Endothelial cell of umbilical vein (primary cell): ENCODE measurements around the gene ARL6IP6. TPM values are rescaled to one million over a fixed set of nuclear protein-coding genes. Genes with fewer than 3 reads are reported as not detected.

Experiments used
- BruUV-seq: library from RNA; stranded (reverse); fragments of 400-500 nt; replicated peaks from 2 replicates; lab custom pipeline; 2021; lab: Mats Ljungman, UMichigan
- CTCF ChIA-PET: fragments of 300-600, 350-600 bp; sonication (Branson Sonifier 250); formaldehyde crosslinking; loops from one replicate; lab custom pipeline; 2021; ENCODE audit warnings: antibody characterized with exemption, inconsistent platforms; lab: Charles Lee
- POLR2A ChIA-PET: fragments of 300-600, 350-600 bp; sonication (Branson Sonifier 250); formaldehyde crosslinking; loops from one replicate; lab custom pipeline; 2021; ENCODE audit warnings: antibody characterized with exemption, inconsistent platforms; lab: Charles Lee
- DNase-seq: peaks from one replicate; pipeline ENCODE4 v3.0.0-alpha.2; 2011; ENCODE audit warnings: low read depth, low spot score
- FAIRE-seq: peaks from 2 replicates; lab custom pipeline; 2011; peaks lifted over from hg19 to GRCh38; lab: Jason Lieb, UNC
- H2AFZ ChIP-seq: 2 replicates; pipeline ENCODE4 v1.6.0; 2012; ENCODE audit warnings: low read depth, low read length, control low read depth, inconsistent platforms
- H3K27ac ChIP-seq: 2 replicates; pipeline ENCODE4 v1.5.1; 2011; ENCODE audit warnings: low read depth, mild to moderate bottlenecking, control low read depth, low read length, moderate library complexity; ENCODE audit not compliant: insufficient read depth
- H3K27me3 ChIP-seq, 2 experiments: 2 replicates each; pipeline versions ENCODE4 v1.6.0 to v1.6.1; 2011; ENCODE audit warnings: low read length in 2 of 2, mixed read lengths in 1 of 2; ENCODE audit not compliant: control insufficient read depth in 2 of 2, insufficient read depth in 2 of 2
- H3K36me3 ChIP-seq, 2 experiments: 2 replicates in 1 of 2; 3 replicates in 1 of 2; pipeline ENCODE4 v1.5.1; 2011; ENCODE audit warnings: low read length in 2 of 2, mild to moderate bottlenecking in 1 of 2, moderate library complexity in 1 of 2; ENCODE audit not compliant: control insufficient read depth in 2 of 2, insufficient read depth in 2 of 2; ENCODE audit errors: extremely low read depth in 1 of 2
- H3K4me1 ChIP-seq: 3 replicates; pipeline ENCODE4 v1.5.1; 2011; ENCODE audit warnings: mild to moderate bottlenecking, low read length; ENCODE audit not compliant: control insufficient read depth, insufficient read depth; ENCODE audit errors: extremely low read depth
- H3K4me2 ChIP-seq: 2 replicates; pipeline ENCODE4 v1.6.1; 2011; ENCODE audit warnings: low read length, control low read depth, mixed read lengths; ENCODE audit not compliant: insufficient read depth
- H3K4me3 ChIP-seq, 3 experiments: fragments of 200-600 bp in 1 of 3; sonication (generic), shearing (Covaris generic) in 1 of 3; replicated peaks in 1 of 3; 2 replicates each; pipeline ENCODE4 v1.5.1; 2011 to 2016; ENCODE audit warnings: control low read depth in 3 of 3, low read length in 3 of 3, mild to moderate bottlenecking in 2 of 3, inconsistent platforms in 1 of 3, low read depth in 1 of 3, moderate library complexity in 1 of 3; ENCODE audit not compliant: insufficient read depth in 1 of 3
- H3K79me2 ChIP-seq: 2 replicates; pipeline ENCODE4 v1.6.0; 2012; ENCODE audit warnings: low read length, inconsistent platforms; ENCODE audit not compliant: control insufficient read depth, insufficient read depth
- H3K9ac ChIP-seq: replicated peaks from 2 replicates; pipeline ENCODE3; 2011; ENCODE audit warnings: low read length, control low read depth; ENCODE audit not compliant: insufficient read depth; ENCODE audit errors: extremely low read depth
- H3K9me1 ChIP-seq: replicated peaks from 3 replicates; pipeline ENCODE4 v1.6.0; 2011; ENCODE audit warnings: mild to moderate bottlenecking, low read length; ENCODE audit not compliant: control insufficient read depth, insufficient read depth; ENCODE audit errors: extremely low read depth
- H3K9me3 ChIP-seq: replicated peaks from 2 replicates; pipeline ENCODE4 v1.5.1; 2012; ENCODE audit warnings: low read length, inconsistent platforms; ENCODE audit not compliant: control insufficient read depth, insufficient read depth
- H4K20me1 ChIP-seq: replicated peaks from 2 replicates; pipeline ENCODE3; 2011; ENCODE audit warnings: mild to moderate bottlenecking, low read length; ENCODE audit not compliant: control insufficient read depth, insufficient read depth; ENCODE audit errors: extremely low read depth
- EZH2 ChIP-seq: IDR thresholded peaks from 2 replicates; pipeline ENCODE4 v1.6.1; 2012; ENCODE audit warnings: borderline replicate concordance, low read depth, mild to moderate bottlenecking, moderate library complexity, low read length, inconsistent platforms; ENCODE audit not compliant: severe bottlenecking
- FOS ChIP-seq: IDR thresholded peaks from 2 replicates; pipeline ENCODE4 v1.6.1; 2011; ENCODE audit warnings: mild to moderate bottlenecking, low read length, moderate library complexity, borderline replicate concordance; ENCODE audit not compliant: insufficient read depth
- GATA2 ChIP-seq: IDR thresholded peaks from 2 replicates; pipeline ENCODE4 v1.7.0; 2011; ENCODE audit warnings: low read depth, mild to moderate bottlenecking, moderate library complexity, mixed read lengths, low read length; ENCODE audit not compliant: insufficient read length, insufficient read depth
- JUN ChIP-seq: IDR thresholded peaks from 2 replicates; pipeline ENCODE4 v1.6.1; 2011; ENCODE audit warnings: borderline replicate concordance, low read depth; ENCODE audit not compliant: insufficient read length, insufficient read depth
- POLR2A ChIP-seq: IDR thresholded peaks from 2 replicates; pipeline ENCODE4 v1.6.1; 2012; ENCODE audit warnings: low read depth, mild to moderate bottlenecking, control low read depth, low read length
- POLR2AphosphoS5 ChIP-seq: IDR thresholded peaks from 2 replicates; pipeline ENCODE4 v1.6.1; 2012; ENCODE audit warnings: low read depth, mild to moderate bottlenecking, control low read depth, low read length, moderate library complexity; ENCODE audit not compliant: insufficient read depth
- dilution Hi-C: fragments of 300-500 bp; cut with MboI; formaldehyde crosslinking; loops from one replicate; pipeline ENCODE4 v1.15.0; 2019; ENCODE audit warnings: low sequenced_read_pairs; ENCODE audit not compliant: extremely low pct_ligation_motif_present
- intact Hi-C: fragments of 100-400 bp; cut with micrococcal nuclease; formaldehyde crosslinking; loops from one replicate; pipeline ENCODE4 v1.10.0; 2022
- polyA plus RNA-seq, 4 experiments: library from polyadenylated mRNA; depleted of rRNA in 3 of 4; stranded (reverse) in 3 of 4; unstranded in 1 of 4; fragments of >200 nt; gene quantifications; 2 replicates each; pipeline versions ENCODE4 v1.2.1 to v1.2.3, GENCODE V29; 2011 to 2012; ENCODE audit warnings: missing spikeins in 1 of 4
- total RNA-seq: library from RNA; stranded (reverse); gene quantifications from 2 replicates; pipeline ENCODE4 v1.2.3, GENCODE V29; 2021
- TF ChIP-seq, protein P1 (sequence below), 2 donors: IDR thresholded peaks; 1 replicate in 1 of 2; 2 replicates in 1 of 2; pipeline ENCODE4 v1.5.1; 2011; ENCODE audit warnings: low read length in 2 of 2, mild to moderate bottlenecking in 2 of 2, moderate library complexity in 2 of 2, control low read depth in 1 of 2, inconsistent platforms in 1 of 2, low read depth in 1 of 2; ENCODE audit not compliant: insufficient read depth in 1 of 2; ENCODE audit errors: extremely low read depth in 1 of 2
- TF ChIP-seq, protein P2 (sequence below): IDR thresholded peaks from 2 replicates; pipeline ENCODE4 v1.6.1; 2011; ENCODE audit not compliant: insufficient read depth, insufficient read length

The ARL6IP6 gene
- total and polyA plus RNA-seq, 2 donors (not counting 3 experiments of a cell fraction or from before 2014, with no cell fraction given), result 36.5 to 57.8 TPM

DNA sequence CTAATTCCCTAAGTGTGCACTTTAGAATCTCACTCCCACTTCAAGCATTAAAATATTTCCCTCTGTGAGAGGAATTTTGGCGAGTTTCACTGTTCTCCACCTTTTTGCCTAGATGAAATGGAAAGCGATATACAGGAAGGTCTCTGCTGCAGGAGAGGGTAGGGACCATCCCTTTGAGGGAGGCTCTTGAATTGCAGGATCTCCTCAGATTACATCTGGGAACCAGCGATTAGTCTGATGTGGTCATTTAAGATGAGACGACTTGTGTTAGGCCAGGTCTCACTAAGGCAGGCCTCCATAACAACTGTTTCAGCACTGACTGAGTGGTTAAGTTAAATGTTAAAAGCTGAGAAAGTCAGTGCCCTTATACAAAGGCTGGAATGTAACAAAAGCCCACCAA is 74.6 kb downstream of the ARL6IP6 start:
- Histone ChIP-seq H3K79me2 (no peaks in the 10 kb centered on the region), H3K27me3 (no peaks in the 10 kb centered on the region), H3K4me1 (no peaks in the 10 kb centered on the region), H3K4me3 (no peak overlapping the region), H3K36me3 (no peaks in the 10 kb centered on the region), H2AFZ (no peak overlapping the region), H3K9ac (no peak overlapping the region), H3K4me2 (no peak overlapping the region), H4K20me1 (no peaks in the 10 kb centered on the region), H3K9me1 (no peaks in the 10 kb centered on the region), H3K9me3 (no peaks in the 10 kb centered on the region), H3K27ac (no peak overlapping the region)
- intact Hi-C loops, result no loop called here
- ChIA-PET CTCF (no interaction called here), POLR2A (no interaction called here)
- no peak for TF ChIP-seq FOS
- TF ChIP-seq EZH2, result no peak
- TF ChIP-seq JUN, result no peak
- TF ChIP-seq, protein P1, sequence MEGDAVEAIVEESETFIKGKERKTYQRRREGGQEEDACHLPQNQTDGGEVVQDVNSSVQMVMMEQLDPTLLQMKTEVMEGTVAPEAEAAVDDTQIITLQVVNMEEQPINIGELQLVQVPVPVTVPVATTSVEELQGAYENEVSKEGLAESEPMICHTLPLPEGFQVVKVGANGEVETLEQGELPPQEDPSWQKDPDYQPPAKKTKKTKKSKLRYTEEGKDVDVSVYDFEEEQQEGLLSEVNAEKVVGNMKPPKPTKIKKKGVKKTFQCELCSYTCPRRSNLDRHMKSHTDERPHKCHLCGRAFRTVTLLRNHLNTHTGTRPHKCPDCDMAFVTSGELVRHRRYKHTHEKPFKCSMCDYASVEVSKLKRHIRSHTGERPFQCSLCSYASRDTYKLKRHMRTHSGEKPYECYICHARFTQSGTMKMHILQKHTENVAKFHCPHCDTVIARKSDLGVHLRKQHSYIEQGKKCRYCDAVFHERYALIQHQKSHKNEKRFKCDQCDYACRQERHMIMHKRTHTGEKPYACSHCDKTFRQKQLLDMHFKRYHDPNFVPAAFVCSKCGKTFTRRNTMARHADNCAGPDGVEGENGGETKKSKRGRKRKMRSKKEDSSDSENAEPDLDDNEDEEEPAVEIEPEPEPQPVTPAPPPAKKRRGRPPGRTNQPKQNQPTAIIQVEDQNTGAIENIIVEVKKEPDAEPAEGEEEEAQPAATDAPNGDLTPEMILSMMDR (IDR thresholded peaks at IDR 0.05; ENCODE audit: extremely low read depth in 1 of 2, insufficient read depth in 1 of 2, low read depth in 1 of 2, low read length in 2 of 2), result no peak
- no peak for TF ChIP-seq POLR2AphosphoS5
- TF ChIP-seq, protein P2, sequence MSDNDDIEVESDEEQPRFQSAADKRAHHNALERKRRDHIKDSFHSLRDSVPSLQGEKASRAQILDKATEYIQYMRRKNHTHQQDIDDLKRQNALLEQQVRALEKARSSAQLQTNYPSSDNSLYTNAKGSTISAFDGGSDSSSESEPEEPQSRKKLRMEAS, result no peak
- no peak for TF ChIP-seq GATA2
- TF ChIP-seq POLR2A, result no peak
- FAIRE-seq, result no peak
- DNase-seq, result no peak
- BruUV-seq, result no TSS peak
- dilution Hi-C loops, result no loop called here
